ENCODE measurements around the gene NOS1AP. TPM values are rescaled to one million over a fixed set of nuclear protein-coding genes. Genes with fewer than 3 reads are reported as not detected.

Gene NOS1AP
- total RNA-seq, 1 experiment from 2014 or later: 5.3 TPM

GRCh38 chr1:162147760-162148159 lies 78.3 kb downstream of the NOS1AP start:
- DNase-seq (ENCODE audit: low read depth, low spot score) (no peak), ATAC-seq (no peak)
- Histone ChIP-seq H3K27ac (ENCODE audit: low read depth, low read length) (peak overlapping the region; percentile 17), H4K20me1 (ENCODE audit: insufficient read depth) (no peaks in the 10 kb centered on the region), H3K9ac (ENCODE audit: low read length) (no peak overlapping the region), H3K36me3 (ENCODE audit: control insufficient read depth in 1 of 2, insufficient read depth in 2 of 2, low read length in 2 of 2) (no peaks in the 10 kb centered on the region), H3K79me2 (ENCODE audit: insufficient read depth, low read length) (no peaks in the 10 kb centered on the region), H3K9me2 (ENCODE audit: insufficient read depth) (no peaks in the 10 kb centered on the region), H3K4me2 (ENCODE audit: low read length) (peak overlapping the region; percentile 16; the same call in 1 of the 2 replicates), H3K27me3 (ENCODE audit: insufficient read depth, low read length) (no peaks in the 10 kb centered on the region), H3K9me3 (ENCODE audit: control insufficient read depth in 1 of 2, insufficient read depth in 1 of 2, low read depth in 1 of 2, low read length in 2 of 2) (no peaks in the 10 kb centered on the region), H3K4me3 (replicated peaks in 1 of 2; ENCODE audit: low read depth in 1 of 2, low read length in 2 of 2) (no peak overlapping the region), H3K4me1 (ENCODE audit: control insufficient read depth in 1 of 2, insufficient read depth in 2 of 2, low read length in 2 of 2) (peaks cover 55 to 60% of the 10 kb centered on the region in 2 experiments), H2AFZ (ENCODE audit: low read depth, low read length, poor library complexity, severe bottlenecking) (no peak overlapping the region)
- intact Hi-C loops (cut with micrococcal nuclease): no loop called here
- no TSS peak for BruUV-seq (replicated peaks)
- TF ChIP-seq TCF7L2 (IDR thresholded peaks at IDR 0.05; ENCODE audit: borderline replicate concordance, extremely low read depth, insufficient read depth, insufficient read length) (peak; percentile 64), EZH2 (IDR thresholded peaks at IDR 0.05) (no peak)
- CTCF ChIA-PET: no interaction called here
- POLR2A ChIA-PET: interaction anchor here (2.6 kb wide), 1 partner anchor 9 kb away, joined by 11 read pairs; no protein-coding TSS in a partner anchor
- RAD21 ChIA-PET (ENCODE audit: low non-redundant PET in 1 of 2, low total read pairs in 2 of 2, uncharacterized antibody in 2 of 2, unreplicated experiment in 2 of 2): interaction anchor here in 1 of 2 experiments (0.8 kb wide), 1 partner anchor 91 kb away, joined by 3 read pairs; no protein-coding TSS in a partner anchor

- Histone ChIP-seq H3K36me3 (ENCODE audit: control insufficient read depth in 1 of 2, insufficient read depth in 2 of 2, low read length in 2 of 2) (no peaks in the 10 kb centered on the region), H3K79me2 (ENCODE audit: insufficient read depth, low read length) (no peaks in the 10 kb centered on the region), H3K9me3 (ENCODE audit: control insufficient read depth in 1 of 2, insufficient read depth in 1 of 2, low read depth in 1 of 2, low read length in 2 of 2) (no peaks in the 10 kb centered on the region), H4K20me1 (ENCODE audit: insufficient read depth) (no peaks in the 10 kb centered on the region), H3K4me2 (ENCODE audit: low read length) (no peak overlapping the region), H3K9ac (ENCODE audit: low read length) (no peak overlapping the region), H2AFZ (ENCODE audit: low read depth, low read length, poor library complexity, severe bottlenecking) (no peak overlapping the region), H3K9me2 (ENCODE audit: insufficient read depth) (no peaks in the 10 kb centered on the region), H3K4me3 (replicated peaks in 1 of 2; ENCODE audit: low read depth in 1 of 2, low read length in 2 of 2) (no peak overlapping the region), H3K27ac (ENCODE audit: low read depth, low read length) (no peak overlapping the region), H3K27me3 (ENCODE audit: insufficient read depth, low read length) (no peaks in the 10 kb centered on the region), H3K4me1 (ENCODE audit: control insufficient read depth in 1 of 2, insufficient read depth in 2 of 2, low read length in 2 of 2) (peaks cover 35 to 45% of the 10 kb centered on the region in 2 experiments)
- ChIA-PET RAD21 (ENCODE audit: low non-redundant PET in 1 of 2, low total read pairs in 2 of 2, uncharacterized antibody in 2 of 2, unreplicated experiment in 2 of 2) (no interaction called here), POLR2A (no interaction called here), CTCF (no interaction called here)
- ATAC-seq: no peak
- intact Hi-C loops (cut with micrococcal nuclease): no loop called here
- TF ChIP-seq ZFX (IDR thresholded peaks at IDR 0.05): no peak
- TF ChIP-seq MAX (IDR thresholded peaks at IDR 0.05): no peak
- no peak for TF ChIP-seq SIN3A (IDR thresholded peaks at IDR 0.05; ENCODE audit: low read depth)
- no peak for TF ChIP-seq SRF (IDR thresholded peaks at IDR 0.05; ENCODE audit: low read depth)
- no peak for TF ChIP-seq JUND (IDR thresholded peaks at IDR 0.05)
- TF ChIP-seq TCF7L2 (IDR thresholded peaks at IDR 0.05; ENCODE audit: borderline replicate concordance, extremely low read depth, insufficient read depth, insufficient read length): no peak
- no peak for TF ChIP-seq CEBPB (IDR thresholded peaks at IDR 0.05; ENCODE audit: low read depth)
- no peak for TF ChIP-seq SP1 (IDR thresholded peaks at IDR 0.05; ENCODE audit: low read depth)
- TF ChIP-seq POLR2AphosphoS5 (IDR thresholded peaks at IDR 0.05; ENCODE audit: low read depth, low read length): no peak
- TF ChIP-seq, protein P1, sequence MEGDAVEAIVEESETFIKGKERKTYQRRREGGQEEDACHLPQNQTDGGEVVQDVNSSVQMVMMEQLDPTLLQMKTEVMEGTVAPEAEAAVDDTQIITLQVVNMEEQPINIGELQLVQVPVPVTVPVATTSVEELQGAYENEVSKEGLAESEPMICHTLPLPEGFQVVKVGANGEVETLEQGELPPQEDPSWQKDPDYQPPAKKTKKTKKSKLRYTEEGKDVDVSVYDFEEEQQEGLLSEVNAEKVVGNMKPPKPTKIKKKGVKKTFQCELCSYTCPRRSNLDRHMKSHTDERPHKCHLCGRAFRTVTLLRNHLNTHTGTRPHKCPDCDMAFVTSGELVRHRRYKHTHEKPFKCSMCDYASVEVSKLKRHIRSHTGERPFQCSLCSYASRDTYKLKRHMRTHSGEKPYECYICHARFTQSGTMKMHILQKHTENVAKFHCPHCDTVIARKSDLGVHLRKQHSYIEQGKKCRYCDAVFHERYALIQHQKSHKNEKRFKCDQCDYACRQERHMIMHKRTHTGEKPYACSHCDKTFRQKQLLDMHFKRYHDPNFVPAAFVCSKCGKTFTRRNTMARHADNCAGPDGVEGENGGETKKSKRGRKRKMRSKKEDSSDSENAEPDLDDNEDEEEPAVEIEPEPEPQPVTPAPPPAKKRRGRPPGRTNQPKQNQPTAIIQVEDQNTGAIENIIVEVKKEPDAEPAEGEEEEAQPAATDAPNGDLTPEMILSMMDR (IDR thresholded peaks at IDR 0.05 in 2 of 3, conservative IDR thresholded peaks at IDR 0.05 in 1 of 3; ENCODE audit: borderline replicate concordance in 1 of 3, insufficient read depth in 1 of 3, low read depth in 2 of 3, low read length in 2 of 3): no peak
- no peak for TF ChIP-seq ATF3 (IDR thresholded peaks at IDR 0.05)
- no peak for TF ChIP-seq YY1 (IDR thresholded peaks at IDR 0.05; ENCODE audit: extremely low read depth, insufficient replicate concordance, low read depth, low read length)
- no peak for TF ChIP-seq FOSL1 (IDR thresholded peaks at IDR 0.05; ENCODE audit: low read depth)
- BruUV-seq (replicated peaks): no TSS peak
- no peak for DNase-seq (ENCODE audit: low read depth, low spot score)
Observed at GRCh38 chr1:162150112-162150511, 80.6 kb downstream of the NOS1AP start.
